ENCODE results near the gene NRN1.
"Not testable (repeated sequence)": the region's sequence is repeated elsewhere in the genome, so short reads cannot be mapped to it uniquely, and the experiment has no call there.

Gene NRN1

GRCh38 chr6:5981126-5982026, 25.3 kb downstream of the NRN1 start:
- ATAC-seq, result peak in 1 of 2 donors; percentile 41

DNA sequence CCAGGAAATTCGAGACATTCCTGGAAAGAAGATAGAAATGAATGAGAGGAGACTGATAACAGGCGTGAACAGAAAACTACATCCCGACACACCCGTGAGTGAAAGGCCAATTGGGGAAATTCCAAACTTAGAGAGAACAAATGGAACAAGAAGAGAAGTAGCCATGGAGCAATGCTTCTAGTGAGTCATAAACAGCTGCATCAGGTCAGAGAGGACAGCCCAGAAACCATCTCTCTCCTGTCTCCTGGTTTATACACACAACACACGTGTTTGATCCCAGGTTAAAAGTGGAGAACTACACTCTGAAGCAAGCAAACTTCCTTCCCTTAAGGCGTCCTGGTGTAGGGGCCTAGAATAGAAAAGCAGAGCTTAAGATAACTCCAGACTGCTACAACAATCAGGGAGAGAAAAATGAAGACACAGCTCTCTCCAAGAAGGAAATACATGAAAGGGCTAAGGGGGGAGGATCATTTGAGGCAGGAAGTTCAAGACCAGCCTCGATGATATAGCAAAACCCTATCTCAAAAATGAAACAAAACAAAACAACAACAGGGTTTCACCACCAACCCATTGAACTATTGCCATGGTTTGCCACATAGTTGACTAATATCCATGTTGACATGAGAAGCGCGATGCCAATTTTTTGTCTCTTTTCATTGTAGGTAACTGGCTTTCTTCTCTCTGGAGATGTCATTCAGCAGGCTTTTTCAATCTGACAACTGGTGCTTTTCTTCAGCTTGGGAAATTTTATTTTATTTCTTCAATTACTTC, 26.9 kb downstream of the NRN1 start:
- no peak for ATAC-seq

- ATAC-seq, result no peak
Observed at GRCh38 chr6:5976811-5977210, 29.9 kb downstream of the NRN1 start.

- no peak for ATAC-seq
Observed at GRCh38 chr6:5968817-5969734, 37.6 kb downstream of the NRN1 start.

DNA sequence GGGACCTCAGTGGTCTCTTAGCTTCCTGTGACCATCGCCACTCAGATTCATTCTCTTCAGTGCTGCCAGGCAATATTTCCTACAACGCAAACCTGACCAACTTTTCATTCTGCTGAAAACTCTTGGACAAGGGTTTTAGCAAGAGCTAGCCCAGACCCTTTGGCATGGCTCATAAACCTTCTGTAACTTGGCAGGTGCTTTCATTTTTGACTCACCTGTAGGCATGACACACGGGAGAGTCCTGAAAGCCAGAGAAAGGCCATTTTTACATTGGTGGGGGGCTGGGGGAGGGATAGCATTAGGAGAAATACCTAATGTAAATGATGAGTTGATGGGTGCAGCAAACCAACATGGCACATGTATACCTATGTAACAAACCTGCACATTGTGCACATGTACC, 38.7 kb downstream of the NRN1 start:
- ATAC-seq, result not testable (repeated sequence)

GRCh38 chr6:5967594-5967993, 39.1 kb downstream of the NRN1 start:
- ATAC-seq, result no peak

DNA sequence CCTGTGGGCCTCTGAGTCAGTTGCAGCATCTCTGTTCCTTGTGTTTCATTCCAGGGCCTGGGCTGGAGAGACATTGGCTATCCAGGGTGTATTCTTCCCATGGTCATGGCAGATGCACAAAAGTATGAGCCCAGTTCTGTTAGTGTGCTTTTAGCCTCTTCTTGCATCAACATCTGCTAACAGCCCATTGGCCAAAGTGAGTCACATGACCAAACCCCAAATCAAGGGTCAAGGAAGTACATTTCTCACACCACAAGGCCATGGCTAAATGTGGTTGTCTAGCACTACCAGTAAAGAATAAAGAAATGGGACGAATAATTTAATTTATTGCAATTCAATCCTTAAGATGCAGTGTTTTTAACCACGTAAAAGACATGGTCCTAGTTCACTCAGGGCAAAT, 43.9 kb downstream of the NRN1 start:
- no peak for ATAC-seq

DNA sequence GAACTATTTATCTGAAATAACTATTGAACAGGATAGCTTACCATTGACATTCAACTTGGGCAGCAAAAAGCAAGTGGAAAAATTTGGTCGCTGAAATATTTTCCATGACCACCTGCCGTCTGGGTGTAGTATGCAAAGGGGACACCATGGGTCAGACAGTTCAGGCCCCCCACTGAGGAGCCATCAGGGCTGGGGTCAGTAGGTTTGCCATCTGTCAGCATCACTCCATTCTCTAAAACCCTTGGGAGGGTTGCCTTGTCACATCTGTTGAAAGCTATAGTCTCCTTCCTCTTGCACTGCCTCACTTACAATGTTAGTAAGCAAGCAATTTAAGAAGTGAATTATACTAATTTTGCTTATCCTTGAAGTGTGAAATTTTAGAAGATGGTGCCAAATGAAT, 44.9 kb downstream of the NRN1 start:
- no peak for ATAC-seq

DNA sequence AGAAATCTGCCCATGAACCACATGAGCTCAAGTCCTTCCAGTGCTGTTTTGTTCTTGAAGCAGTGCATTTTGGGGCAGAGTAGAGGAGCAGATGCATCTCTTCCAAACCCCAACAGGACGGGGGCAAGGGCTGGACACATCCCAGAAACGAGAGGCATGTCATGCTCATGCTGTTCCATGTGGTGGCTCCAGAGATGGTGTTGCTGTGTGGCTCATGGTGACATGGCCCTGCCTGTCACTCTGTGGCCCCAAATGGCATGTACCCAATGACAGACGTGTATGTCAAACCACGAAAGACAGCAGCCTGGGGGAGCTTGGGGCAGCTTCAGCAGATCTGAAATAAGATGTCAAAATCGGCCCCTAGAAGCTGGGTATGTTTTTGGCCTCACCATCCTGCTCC, 46.3 kb downstream of the NRN1 start:
- no peak for ATAC-seq

GRCh38 chr6:5958921-5959320, 47.8 kb downstream of the NRN1 start:
- ATAC-seq, result no peak

- no peak for ATAC-seq
Observed at GRCh38 chr6:5956939-5957338, 49.8 kb downstream of the NRN1 start.

DNA sequence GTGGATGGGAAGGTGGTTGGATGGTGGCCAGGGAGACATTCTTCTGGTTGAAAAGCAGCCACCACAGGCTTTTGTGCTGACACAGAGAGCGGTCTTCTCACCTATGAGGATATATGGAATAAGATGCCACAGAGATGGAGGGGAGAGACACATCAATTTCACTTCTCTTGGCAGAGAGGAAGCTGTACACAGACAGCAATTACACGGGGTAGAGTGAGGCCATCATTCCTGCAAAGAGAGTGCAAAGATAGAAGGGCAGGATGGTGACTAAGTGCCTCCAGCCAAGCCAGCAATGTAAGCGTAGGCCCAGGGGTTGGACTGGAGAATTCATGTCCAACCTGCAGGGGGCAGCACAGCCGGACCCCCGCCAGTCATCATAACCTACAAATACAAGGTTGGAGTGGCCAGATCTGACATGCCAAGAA, 56.4 kb downstream of the NRN1 start:
- no peak for ATAC-seq

Data from activated CD4-positive, CD25-positive, alpha-beta regulatory T cell treated with anti-CD3 and anti-CD28 coated beads, Interleukin-2, amount 50 U/mL, for 24 hours (primary cell).